Measurements from ENCODE around the gene GPS2. TPM values are rescaled to one million over a fixed set of nuclear protein-coding genes. Genes with fewer than 3 reads are reported as not detected.

The GPS2 gene
- total and polyA plus RNA-seq, 7 donors, result 71.8 to 197 (median 101) TPM

DNA sequence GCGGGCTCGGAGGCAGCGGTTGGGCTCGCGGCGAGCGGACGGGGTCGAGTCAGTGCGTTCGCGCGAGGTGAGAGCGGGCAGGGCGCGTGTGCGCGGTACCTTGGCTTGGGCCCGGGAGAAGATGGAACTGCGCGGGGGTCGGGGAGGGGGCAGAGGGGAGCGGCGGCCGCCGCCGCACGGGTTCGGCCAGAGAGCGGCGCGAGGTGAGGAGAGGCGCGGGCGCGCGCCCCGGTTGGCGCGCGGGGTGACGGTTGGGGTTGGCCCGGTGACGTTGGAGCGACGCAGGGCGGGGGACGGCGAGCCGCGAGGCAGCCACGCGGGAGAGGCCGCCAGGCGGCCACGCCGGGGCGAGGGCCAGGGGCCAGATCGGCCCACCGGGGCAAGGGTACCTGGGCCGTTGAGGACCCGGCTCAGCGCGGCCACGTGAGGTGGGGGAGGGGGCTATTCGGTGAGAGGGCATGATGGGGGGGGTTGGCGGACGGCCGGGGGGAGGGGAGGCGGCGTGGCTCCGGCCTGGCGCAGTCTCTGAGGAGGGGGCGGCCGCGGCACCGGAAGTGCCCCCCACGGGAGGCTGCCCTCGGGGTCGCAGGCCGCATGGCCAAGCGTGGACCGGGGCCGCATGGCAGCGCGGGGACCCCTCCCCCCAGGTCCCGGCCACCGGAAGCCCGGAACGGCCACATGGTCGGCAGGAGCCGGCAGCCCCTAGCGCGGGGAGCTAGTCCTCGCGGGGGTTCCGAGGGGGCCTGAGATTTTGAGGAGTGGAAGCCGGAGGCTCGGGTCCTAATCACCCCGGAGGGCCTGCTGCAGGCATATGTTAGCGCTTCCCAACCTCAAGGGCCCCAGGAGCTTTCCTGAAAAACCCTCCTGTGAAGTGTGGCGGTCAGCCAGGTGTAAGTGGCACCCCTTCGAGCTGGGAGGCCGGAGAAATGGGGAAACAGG, 7.2 kb downstream of the GPS2 start:
- intact Hi-C loops (cut with DNase I), result loop anchor here in 1 of 2 donors (5.0 kb wide), 1 partner anchor 41 kb away; no protein-coding TSS in a partner anchor
- H3K4me3 ChIP-seq, result peak overlapping the region; percentile 94

GRCh38 chr17:7306911-7307685, 8.1 kb downstream of the GPS2 start, which contains the start of gene EIF5A:
EIF5A (plus strand) TSS chr17:7307628; CDS start chr17:7309636, 2,008 bp downstream.
- intact Hi-C loops (cut with DNase I), result loop anchor here in 1 of 2 donors (5.0 kb wide), 1 partner anchor 40 kb away; no protein-coding TSS in a partner anchor
- DNase-seq (peak; percentile 100), ATAC-seq (peak; percentile 86 to 88 (median 88))
- H3K9me3 ChIP-seq, result no peaks in the 10 kb centered on the region
- peak within 1 kb of the TSS; percentile 98 for H3K27ac ChIP-seq
- peaks cover 2 to 28% of the 10 kb centered on the region in 2 donors for H3K36me3 ChIP-seq (ENCODE audit: insufficient read depth in 1 of 2, low read depth in 1 of 2)
- 0 to 1% (median 0%) methylated on average over 53 to 64 of the region's 64 CpGs for WGBS, 3 donors
- no peak for TF ChIP-seq CTCF (IDR thresholded peaks at IDR 0.05)
- no peaks in the 10 kb centered on the region for H3K27me3 ChIP-seq (ENCODE audit: insufficient read depth in 3 of 3, low read length in 2 of 3)
- peaks cover 28% of the 10 kb centered on the region for H3K4me1 ChIP-seq
- H3K4me3 ChIP-seq, result peak within 1 kb of the TSS; percentile 94

More for the DNA sequence above, 7.2 kb downstream of the GPS2 start:
- peak; percentile 68 to 86 for DNase-seq
- peak overlapping the region; percentile 98 for H3K27ac ChIP-seq
- H3K9me3 ChIP-seq, result no peaks in the 10 kb centered on the region
- peaks cover 36% of the 10 kb centered on the region for H3K4me1 ChIP-seq
- no peaks in the 10 kb centered on the region for H3K27me3 ChIP-seq (ENCODE audit: insufficient read depth in 3 of 3, low read length in 2 of 3)
- ATAC-seq, result peak; percentile 39 to 47 (median 44)
- H3K36me3 ChIP-seq (ENCODE audit: insufficient read depth in 1 of 2, low read depth in 1 of 2), result peaks cover 7 to 36% of the 10 kb centered on the region in 2 donors
- no peak for TF ChIP-seq CTCF (IDR thresholded peaks at IDR 0.05)
- 0 to 1% (median 1%) methylated on average over 66 to 104 of the region's 104 CpGs for WGBS, 3 donors

DNA sequence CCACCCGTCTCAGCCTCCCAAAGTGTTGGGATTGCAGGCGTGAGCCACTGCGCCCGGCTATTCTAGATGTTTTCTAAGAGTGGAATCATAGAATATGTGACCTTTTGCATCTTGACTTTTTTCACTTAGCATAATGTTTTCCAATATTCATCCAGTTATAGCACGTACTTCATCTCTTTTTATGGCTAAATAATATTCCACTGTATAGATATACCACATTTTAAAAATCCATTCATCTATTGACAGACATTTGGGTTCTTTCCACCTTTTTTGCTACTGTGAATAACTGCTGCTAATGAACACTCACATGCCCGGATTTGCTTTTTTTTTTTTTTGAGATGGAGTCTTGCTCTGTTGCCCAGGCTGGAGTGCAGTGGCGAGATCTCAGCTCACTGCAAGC, 11.0 kb downstream of the GPS2 start:
- H3K27ac ChIP-seq, result no peak overlapping the region
- intact Hi-C loops (cut with DNase I), result no loop called here
- H3K4me3 ChIP-seq, result no peak overlapping the region
- no peaks in the 10 kb centered on the region for H3K36me3 ChIP-seq (ENCODE audit: insufficient read depth in 1 of 2, low read depth in 1 of 2)
- H3K27me3 ChIP-seq (ENCODE audit: insufficient read depth in 3 of 3, low read length in 2 of 3), result no peaks in the 10 kb centered on the region
- DNase-seq (no peak), ATAC-seq (no peak)
- H3K9me3 ChIP-seq, result no peaks in the 10 kb centered on the region
- TF ChIP-seq CTCF (IDR thresholded peaks at IDR 0.05), result no peak
- H3K4me1 ChIP-seq, result peaks cover 1% of the 10 kb centered on the region
- WGBS, 3 donors, result 93 to 99% (median 93%) methylated on average over 7 of the region's 7 CpGs

DNA sequence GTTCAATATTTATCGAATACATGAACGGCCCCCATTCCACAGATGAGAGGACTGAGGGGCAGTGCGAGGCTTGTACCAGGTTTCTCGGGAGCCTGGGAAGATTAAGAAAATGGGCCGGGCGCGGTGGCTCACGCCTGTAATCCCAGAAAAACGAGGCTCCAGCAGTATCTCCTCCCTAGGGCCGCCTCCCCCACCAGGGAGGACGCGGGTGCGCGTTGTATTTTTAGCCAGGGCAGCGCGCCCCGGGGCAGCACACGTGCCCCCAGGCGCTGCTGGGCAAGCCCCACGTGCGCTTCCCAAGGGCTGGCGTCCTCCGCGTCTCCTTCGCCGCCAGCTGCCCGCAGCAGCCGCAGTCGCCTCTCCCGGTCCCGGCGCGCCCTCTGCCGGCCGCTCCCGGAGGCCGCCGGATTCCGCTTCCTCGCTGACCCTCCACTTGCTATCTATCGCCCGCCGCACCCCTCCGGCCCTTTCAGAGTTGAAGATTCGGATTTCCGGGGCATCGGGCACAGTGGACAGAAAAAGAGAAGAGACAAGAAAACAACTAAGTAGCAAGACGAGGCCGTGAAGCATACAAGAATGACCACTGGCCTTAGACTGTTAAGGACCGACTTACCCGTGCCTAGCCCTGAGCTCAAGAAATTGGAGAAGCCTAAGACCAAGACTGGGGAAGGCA, 18.8 kb downstream of the GPS2 start:
- TF ChIP-seq CTCF (IDR thresholded peaks at IDR 0.05), result peak; percentile 98
- ATAC-seq (peak; percentile 82 to 92 (median 83)), DNase-seq (peak; percentile 90 to 95)
- peaks cover 0 to 9% (median 0%) of the 10 kb centered on the region in 3 donors for H3K27me3 ChIP-seq (ENCODE audit: insufficient read depth in 3 of 3, low read length in 2 of 3)
- no peaks in the 10 kb centered on the region for H3K9me3 ChIP-seq
- H3K36me3 ChIP-seq (ENCODE audit: insufficient read depth in 1 of 2, low read depth in 1 of 2), result no peaks in the 10 kb centered on the region
- H3K27ac ChIP-seq, result peak overlapping the region; percentile 91
- WGBS, 3 donors, result 1 to 3% (median 2%) methylated on average over 51 of the region's 51 CpGs
- peaks cover 27% of the 10 kb centered on the region for H3K4me1 ChIP-seq
- intact Hi-C loops (cut with DNase I), result loop anchor here (1.0 to 5.0 kb wide), 5 partner anchors 16 to 249 kb away; partner anchors contain the start of genes ELP5 (in 1 of the 2) and SLC2A4 (in 1 of the 2)
- H3K4me3 ChIP-seq, result peak overlapping the region; percentile 43

Measured in psoas muscle (tissue), 8 donors.